ENCODE data around the gene TFPT. TPM values are rescaled to one million over a fixed set of nuclear protein-coding genes. Genes with fewer than 3 reads are reported as not detected.

Gene TFPT
- total RNA-seq, 1 donor from 2014 or later: 13.8 TPM

DNA sequence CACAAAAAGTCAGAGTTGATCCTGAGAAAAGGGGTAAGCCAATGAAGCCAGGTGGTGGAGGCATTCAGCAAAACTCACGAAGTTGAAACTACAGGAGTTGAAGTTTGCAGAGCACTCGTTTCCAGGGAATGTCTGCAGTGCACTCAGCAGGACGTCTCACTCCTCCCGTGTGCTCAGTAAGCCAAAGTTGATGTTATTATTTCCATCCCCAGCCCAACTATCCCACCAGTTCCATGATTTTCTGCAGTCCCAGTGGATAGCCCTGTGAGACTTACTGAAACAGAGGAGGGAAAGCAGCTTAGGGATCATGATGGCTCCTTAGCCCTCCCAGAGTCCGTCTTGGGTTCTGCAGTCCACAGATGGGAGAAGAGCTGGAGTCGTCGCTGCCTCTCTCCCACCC lies 34.4 kb downstream of the TFPT start, which contains the start of gene TARM1:
Gene TARM1 (minus strand): TSS at position 334 of the 400 bp plus-strand sequence. CDS start 25 bp downstream, at position 309.
- no peak for DNase-seq (ENCODE audit: low read depth)

DNA sequence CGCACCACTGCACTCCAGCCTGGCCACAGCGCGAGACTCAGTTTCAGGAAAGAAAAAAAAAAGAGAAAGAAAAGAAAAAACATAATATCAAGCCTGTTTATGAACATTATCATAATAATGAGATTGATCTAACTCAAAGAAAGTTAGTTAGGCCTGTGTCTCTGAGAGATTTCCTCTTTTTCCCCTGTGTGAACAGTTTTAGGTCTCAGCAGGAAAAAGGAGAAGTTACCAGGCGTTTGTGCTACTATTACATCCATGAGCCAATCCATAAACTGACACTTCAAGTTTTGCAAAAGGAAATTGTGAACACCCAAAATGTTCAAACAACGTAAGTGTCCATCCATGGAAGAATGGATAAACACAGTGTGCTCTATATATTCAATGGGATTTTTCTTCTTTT lies 38.1 kb downstream of the TFPT start:
- DNase-seq (ENCODE audit: low read depth): no peak

DNA sequence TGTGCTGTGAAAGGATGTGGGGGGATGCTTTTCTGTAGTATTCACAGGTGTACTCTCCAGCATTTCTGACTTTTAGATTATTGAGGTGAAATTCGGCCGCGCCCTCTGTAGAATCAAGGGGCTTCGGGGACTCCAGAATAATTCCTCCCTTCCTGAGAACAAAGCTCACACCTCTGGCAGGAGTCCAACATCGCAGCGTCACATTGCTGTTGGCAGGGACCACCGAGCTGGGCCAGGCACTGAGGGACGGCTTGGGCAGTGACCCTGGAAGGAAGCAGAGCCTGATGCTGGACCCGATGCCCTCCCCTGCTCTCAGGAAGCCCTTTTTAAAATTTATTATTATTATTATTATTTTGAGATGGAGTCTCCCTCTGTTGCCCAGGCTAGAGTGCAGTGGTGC lies 40.6 kb downstream of the TFPT start:
- no peak for DNase-seq (ENCODE audit: low read depth)

DNA sequence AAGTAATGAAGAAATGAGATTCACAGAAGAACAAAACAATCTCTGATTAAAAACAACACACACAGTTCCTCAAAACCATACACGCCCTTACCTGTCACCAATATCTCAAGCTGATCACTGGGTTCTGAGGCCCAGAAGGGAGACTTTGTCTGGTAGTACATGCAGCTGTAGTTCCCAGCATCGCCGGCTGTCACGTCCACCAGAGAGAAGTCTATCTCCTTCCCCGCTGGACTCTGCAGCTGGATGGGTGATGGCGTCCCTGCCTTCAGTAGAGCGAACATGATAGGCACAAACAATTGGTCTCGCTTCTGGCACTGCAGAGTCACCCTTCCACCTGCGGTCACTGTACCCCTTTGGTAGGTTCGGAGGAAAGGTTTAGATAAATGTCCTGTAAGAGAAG lies 41.6 kb downstream of the TFPT start:
- DNase-seq (ENCODE audit: low read depth): no peak

DNA sequence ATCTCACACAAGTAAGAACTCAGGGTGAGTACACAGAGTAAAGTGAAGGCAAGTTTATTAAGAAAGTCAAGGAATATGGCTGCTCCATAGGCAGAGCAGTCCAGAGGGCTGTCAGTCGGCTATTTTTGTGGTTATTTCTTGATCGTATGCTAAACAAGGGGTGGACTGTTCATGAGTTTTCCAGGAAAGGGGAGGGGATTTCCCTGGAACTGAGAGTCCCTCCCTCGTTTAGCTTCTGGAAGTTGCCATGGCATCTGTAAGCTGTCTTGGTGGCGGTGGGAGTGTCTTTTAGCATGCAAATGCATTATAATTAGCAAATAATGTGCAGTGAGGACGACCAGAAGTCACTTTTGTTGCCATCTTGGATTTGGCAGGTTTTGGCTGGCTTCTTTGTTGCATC lies 46.0 kb downstream of the TFPT start:
- no peak for DNase-seq (ENCODE audit: low read depth)

DNA sequence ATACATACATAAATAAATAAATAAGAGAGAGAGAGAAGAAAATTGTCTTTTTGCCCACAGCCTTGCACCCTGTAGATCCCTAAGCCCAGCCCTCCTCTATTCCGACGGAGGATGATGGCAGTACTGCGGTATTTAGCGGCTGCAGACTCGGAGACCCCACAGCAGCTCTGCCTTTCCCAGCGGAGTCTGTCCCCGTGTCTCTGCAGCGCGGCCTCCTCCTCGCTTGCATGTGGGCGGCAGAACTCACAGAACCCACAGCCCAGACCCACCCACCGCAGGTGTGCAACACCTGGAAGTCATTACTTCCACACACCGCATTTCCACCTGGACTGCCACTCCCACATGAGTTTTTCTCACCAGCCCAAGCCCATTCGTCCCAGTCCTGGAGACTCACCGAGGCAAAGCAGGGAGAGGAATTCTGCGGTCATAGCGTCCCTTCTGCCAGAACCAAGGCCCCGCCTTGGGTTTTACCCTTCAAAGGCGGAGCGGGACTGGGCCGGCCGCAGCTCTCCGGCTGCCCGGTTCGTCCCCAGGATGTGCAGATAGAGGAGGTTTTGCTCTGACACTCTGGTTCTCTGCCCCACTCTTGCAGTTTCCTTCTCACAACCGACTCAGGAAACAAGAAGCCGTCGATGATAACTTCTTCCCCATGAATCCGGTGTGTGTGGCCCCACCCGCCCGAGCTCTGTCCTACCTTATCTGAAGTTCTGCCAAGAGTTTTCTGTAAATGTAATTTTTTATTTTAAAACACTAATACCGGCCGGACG lies 51.9 kb downstream of the TFPT start, which contains the start of gene VSTM1:
Gene VSTM1 (minus strand): TSS at position 548 of the 767 bp plus-strand sequence. CDS start 120 bp downstream, at position 428.
- no peak for DNase-seq (ENCODE audit: low read depth)

DNA sequence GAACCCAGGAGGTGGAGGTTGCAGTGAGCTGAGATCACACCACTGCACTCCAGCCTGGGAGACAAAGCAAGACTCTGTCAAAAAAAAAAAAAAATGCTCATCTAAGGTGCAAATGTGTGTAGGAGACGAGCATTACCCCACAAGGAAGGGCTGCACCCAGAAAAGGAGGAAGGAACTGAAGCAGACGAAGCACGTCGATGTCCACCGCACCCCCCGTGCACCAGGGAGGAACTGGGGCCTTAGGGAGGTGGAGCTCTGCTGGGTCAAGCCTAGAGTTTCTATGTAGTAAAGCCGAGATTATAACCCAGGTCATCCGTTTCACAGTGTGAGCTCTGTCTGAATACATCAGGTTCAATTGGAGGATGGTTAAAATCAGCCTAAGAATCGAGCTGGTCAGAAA lies 52.8 kb downstream of the TFPT start:
- DNase-seq (ENCODE audit: low read depth): no peak

Other genes with a start within 250 kb of the TFPT start
- gene MYADM, start 247.8 kb downstream of the TFPT start, total RNA-seq: 10.1 and 26.4 TPM in 2 replicates
- 0.15 and 1.7 TPM in 2 replicates for gene PRKCG, start 233.5 kb downstream of the TFPT start, total RNA-seq
- gene CACNG7, start 206.4 kb downstream of the TFPT start, total RNA-seq: not detected in 2 replicates
- gene CACNG8, start 152.7 kb downstream of the TFPT start, total RNA-seq: 0.05 and 0.17 TPM in 2 replicates
- gene CACNG6, start 124.0 kb downstream of the TFPT start, total RNA-seq: 0.17 and 0.55 TPM in 2 replicates
- not detected in 2 replicates for gene VSTM1, start 51.8 kb downstream of the TFPT start, total RNA-seq
- not detected in 2 replicates for gene TARM1, start 34.3 kb downstream of the TFPT start, total RNA-seq
- 1.1 TPM in 1 of 2 replicates, not detected in the other for gene OSCAR, start 14.9 kb downstream of the TFPT start, total RNA-seq
- 4.3 and 8.0 TPM in 2 replicates for gene NDUFA3, start 12.8 kb downstream of the TFPT start, total RNA-seq
- gene PRPF31, start 97 bp upstream of the TFPT start, total RNA-seq: 70.8 and 90.6 TPM in 2 replicates
- 8.5 and 50.0 TPM in 2 replicates for gene CNOT3, start 22.1 kb upstream of the TFPT start, total RNA-seq
- 4.0 and 7.3 TPM in 2 replicates for gene LENG1, start 44.1 kb upstream of the TFPT start, total RNA-seq
- 1.8 and 21.9 TPM in 2 replicates for gene TMC4, start 57.5 kb upstream of the TFPT start, total RNA-seq
- gene MBOAT7, start 73.9 kb upstream of the TFPT start, total RNA-seq: 32.6 and 132 TPM in 2 replicates
- 82.5 and 151 TPM in 2 replicates for gene TSEN34, start 75.7 kb upstream of the TFPT start, total RNA-seq
- gene RPS9, start 85.2 kb upstream of the TFPT start, total RNA-seq: 1,053 and 1,700 TPM in 2 replicates
- gene LILRB3, start 107.3 kb upstream of the TFPT start, total RNA-seq: not detected in 2 replicates
- gene LILRA6, start 127.1 kb upstream of the TFPT start, total RNA-seq: not detected in 2 replicates
- gene LILRB5, start 141.6 kb upstream of the TFPT start, total RNA-seq: not detected in 2 replicates
- not detected in 2 replicates for gene LILRB2, start 165.5 kb upstream of the TFPT start, total RNA-seq
- not detected in 2 replicates for gene LILRA5, start 197.5 kb upstream of the TFPT start, total RNA-seq
- not detected in 2 replicates for gene LILRA4, start 223.5 kb upstream of the TFPT start, total RNA-seq
- not detected in 2 replicates for gene LAIR1, start 249.3 kb upstream of the TFPT start, total RNA-seq

Data from renal cortical epithelial cell (primary cell).